IPS-18a (cell line): Measurements from ENCODE around the gene MXRA8.
"Not testable (repeated sequence)": the region's sequence is repeated elsewhere in the genome, so short reads cannot be mapped to it uniquely, and the experiment has no call there.

ENCODE experiments used
- H3K27ac ChIP-seq: one replicate; pipeline ENCODE4 v1.5.1; 2013; ENCODE audit warnings: low read length
- H3K27me3 ChIP-seq: one replicate; pipeline ENCODE4 v1.6.1; 2013; ENCODE audit warnings: mild to moderate bottlenecking, low read length; ENCODE audit not compliant: control insufficient read depth, insufficient read depth
- H3K36me3 ChIP-seq: one replicate; pipeline ENCODE4 v1.6.1; 2013; ENCODE audit warnings: low read depth, low read length; ENCODE audit not compliant: control insufficient read depth
- H3K4me1 ChIP-seq: one replicate; pipeline ENCODE4 v1.6.1; 2013; ENCODE audit warnings: low read depth, low read length; ENCODE audit not compliant: control insufficient read depth
- H3K4me3 ChIP-seq: one replicate; pipeline ENCODE4 v1.5.1; 2013; ENCODE audit warnings: low read length
- H3K9ac ChIP-seq: one replicate; pipeline ENCODE4 v1.6.1; 2013; ENCODE audit warnings: mild to moderate bottlenecking, low read length, moderate library complexity
- H3K9me3 ChIP-seq: one replicate; pipeline ENCODE4 v1.6.1; 2013; ENCODE audit warnings: low read depth, low read length; ENCODE audit not compliant: control insufficient read depth

MXRA8 gene, protein sequence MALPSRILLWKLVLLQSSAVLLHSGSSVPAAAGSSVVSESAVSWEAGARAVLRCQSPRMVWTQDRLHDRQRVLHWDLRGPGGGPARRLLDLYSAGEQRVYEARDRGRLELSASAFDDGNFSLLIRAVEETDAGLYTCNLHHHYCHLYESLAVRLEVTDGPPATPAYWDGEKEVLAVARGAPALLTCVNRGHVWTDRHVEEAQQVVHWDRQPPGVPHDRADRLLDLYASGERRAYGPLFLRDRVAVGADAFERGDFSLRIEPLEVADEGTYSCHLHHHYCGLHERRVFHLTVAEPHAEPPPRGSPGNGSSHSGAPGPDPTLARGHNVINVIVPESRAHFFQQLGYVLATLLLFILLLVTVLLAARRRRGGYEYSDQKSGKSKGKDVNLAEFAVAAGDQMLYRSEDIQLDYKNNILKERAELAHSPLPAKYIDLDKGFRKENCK

DNA sequence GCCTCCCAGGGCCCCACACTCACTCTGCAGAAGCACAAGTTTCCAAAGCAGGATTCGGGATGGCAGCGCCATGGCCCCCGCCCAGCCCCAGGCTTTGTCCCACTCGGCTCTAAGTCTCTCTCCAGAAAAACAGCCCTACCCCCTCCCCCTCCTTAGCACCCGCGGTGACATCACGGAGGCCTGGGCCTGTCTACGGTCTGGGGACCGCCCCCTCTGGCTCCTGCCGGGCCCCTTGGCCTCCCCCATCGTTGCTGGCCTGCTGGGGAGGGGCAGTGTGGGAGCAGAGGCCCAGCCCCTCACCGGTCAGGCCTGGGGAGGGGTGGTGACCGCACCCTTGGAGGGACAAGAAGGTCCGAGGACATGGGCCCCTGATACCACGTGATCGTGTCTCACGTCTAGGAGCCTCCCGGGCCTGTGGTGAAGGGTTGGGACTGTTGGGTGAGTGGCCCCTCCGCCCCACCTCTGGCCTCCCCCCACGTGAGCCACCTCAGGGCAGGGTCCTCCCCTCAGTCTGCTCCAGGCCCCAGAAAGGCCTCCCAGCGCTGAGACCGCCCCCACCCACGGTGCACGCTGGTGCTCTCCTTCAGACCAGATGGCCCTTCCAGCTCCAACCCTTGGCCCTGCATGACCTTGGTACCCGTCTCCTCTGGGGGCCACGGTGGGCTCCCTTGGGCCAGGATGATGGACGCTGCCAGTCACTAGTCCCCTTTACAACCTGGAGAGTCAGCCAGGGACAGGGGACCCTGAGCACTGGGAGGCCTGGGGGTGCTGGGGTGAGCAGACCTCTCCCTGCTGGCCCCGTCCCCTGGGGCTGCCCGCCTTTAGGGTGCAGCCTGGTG, at the start of gene MXRA8:
MXRA8 (minus strand) TSS at position 123 of the 839 bp plus-strand sequence; CDS start at position 72, 51 bp downstream.
- Histone ChIP-seq H3K4me1 (peaks cover 16% of the 10 kb centered on the region), H3K9ac (peak within 1 kb of the TSS; percentile 7), H3K9me3 (no peaks in the 10 kb centered on the region), H3K36me3 (no peaks in the 10 kb centered on the region), H3K4me3 (peak within 1 kb of the TSS; percentile 17), H3K27me3 (peaks cover 20% of the 10 kb centered on the region), H3K27ac (no peak within 1 kb of the TSS)

DNA sequence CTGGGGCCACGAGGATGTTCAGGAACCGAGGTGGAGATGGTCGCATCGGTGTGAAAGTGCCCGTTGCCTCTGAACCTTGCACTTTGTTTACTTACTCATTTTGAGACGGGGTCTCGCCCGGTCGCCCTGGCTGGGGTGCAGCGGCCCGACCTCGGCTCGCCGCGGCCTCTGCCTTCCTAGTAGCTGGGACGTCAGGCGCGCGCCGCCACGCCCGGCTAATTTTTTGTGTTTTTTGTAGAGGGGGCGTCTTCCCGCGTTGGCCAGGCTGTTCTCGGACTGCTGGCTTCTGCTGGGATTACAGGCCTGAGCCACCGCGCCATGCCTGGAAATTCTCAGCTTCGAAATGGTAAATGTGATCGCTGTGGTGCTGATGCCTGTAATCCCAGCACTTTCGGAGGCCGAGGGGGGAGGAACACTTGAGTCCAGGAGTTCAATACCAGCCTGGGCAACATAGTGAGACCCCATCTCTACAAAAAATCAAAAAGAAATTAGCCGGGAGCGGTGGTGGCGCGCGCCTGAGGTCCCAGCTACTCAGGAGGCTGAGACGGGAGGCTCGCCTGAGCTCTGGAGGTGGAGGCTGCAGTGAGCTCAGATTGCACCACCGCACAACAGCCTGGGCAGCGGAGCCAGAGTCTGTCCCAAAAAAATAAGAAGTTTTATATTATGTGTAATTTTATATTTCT, 49.4 kb upstream of the MXRA8 start:
- Histone ChIP-seq H3K4me3 (peak overlapping the region; percentile 94), H3K36me3 (peaks cover 29% of the 10 kb centered on the region), H3K9ac (peak overlapping the region; percentile 95), H3K27ac (no peak overlapping the region), H3K9me3 (no peaks in the 10 kb centered on the region), H3K27me3 (no peaks in the 10 kb centered on the region), H3K4me1 (peaks cover 20% of the 10 kb centered on the region)

DNA sequence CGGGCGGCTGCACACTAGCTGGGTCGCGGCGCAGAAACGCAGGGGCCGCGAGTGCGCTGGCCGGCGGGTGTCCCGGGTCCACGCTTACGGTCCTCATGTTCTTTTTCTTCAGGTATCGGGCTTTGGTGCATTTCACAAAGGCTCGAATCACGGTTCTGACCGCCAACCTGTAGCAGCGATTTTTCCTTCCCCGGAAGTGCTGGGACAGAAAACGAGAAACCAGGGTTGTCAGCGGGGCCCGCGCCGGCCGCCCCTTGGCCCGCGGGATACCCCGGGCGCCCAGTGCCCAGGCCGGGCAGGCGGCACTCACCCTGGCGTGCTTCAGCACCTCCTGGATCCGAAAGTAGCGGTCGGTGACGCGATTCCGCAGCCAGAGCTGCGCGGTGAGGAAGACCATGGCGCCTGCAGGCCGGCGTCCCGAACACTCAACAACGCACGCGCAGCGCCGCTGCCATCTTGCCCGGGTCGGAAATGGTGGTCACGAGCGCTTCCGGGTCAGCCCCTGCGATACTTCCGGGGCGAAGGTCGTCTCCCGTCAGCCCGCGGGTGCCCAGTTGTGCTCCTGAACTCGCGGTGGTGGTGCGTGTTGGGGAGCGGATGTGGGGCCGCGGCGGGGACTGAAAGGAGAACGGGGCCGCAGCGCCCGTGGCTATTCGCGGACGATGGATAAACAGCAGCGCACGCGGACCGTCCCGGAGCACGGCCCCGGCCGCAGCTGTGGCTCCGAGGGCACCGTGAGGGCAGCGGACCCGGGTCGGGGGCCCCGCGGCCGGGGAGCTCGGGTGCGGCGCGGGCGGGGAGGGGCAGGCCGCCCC, 48.7 kb upstream of the MXRA8 start, which contains the start of gene MRPL20:
MRPL20 (minus strand) TSS at position 473 of the 815 bp plus-strand sequence; CDS start at position 397, 76 bp downstream.
- Histone ChIP-seq H3K9ac (peak within 1 kb of the TSS; percentile 95), H3K27me3 (no peaks in the 10 kb centered on the region), H3K4me1 (peaks cover 20% of the 10 kb centered on the region), H3K27ac (peak within 1 kb of the TSS; percentile 78), H3K36me3 (peaks cover 37% of the 10 kb centered on the region), H3K9me3 (no peaks in the 10 kb centered on the region), H3K4me3 (peak within 1 kb of the TSS; percentile 94)

GRCh38 chr1:1406101-1406820, 47.9 kb upstream of the MXRA8 start:
- Histone ChIP-seq H3K27ac (peak overlapping the region; percentile 78), H3K4me1 (peaks cover 16% of the 10 kb centered on the region), H3K4me3 (peak overlapping the region; percentile 94), H3K9ac (peak overlapping the region; percentile 95), H3K9me3 (no peaks in the 10 kb centered on the region), H3K36me3 (peaks cover 44% of the 10 kb centered on the region), H3K27me3 (no peaks in the 10 kb centered on the region)

GRCh38 chr1:1403653-1404052, 45.3 kb upstream of the MXRA8 start:
- Histone ChIP-seq H3K4me1 (peaks cover 5% of the 10 kb centered on the region), H3K9me3 (no peaks in the 10 kb centered on the region), H3K36me3 (peaks cover 52% of the 10 kb centered on the region), H3K9ac (no peak overlapping the region), H3K27me3 (no peaks in the 10 kb centered on the region), H3K27ac (no peak overlapping the region), H3K4me3 (no peak overlapping the region)

GRCh38 chr1:1402901-1403392, 44.6 kb upstream of the MXRA8 start:
- H3K4me1 ChIP-seq, H3K27me3 ChIP-seq, H3K9ac ChIP-seq, H3K27ac ChIP-seq, H3K4me3 ChIP-seq, H3K9me3 ChIP-seq: not testable (repeated sequence)
- peaks cover 51% of the 10 kb centered on the region for H3K36me3 ChIP-seq

DNA sequence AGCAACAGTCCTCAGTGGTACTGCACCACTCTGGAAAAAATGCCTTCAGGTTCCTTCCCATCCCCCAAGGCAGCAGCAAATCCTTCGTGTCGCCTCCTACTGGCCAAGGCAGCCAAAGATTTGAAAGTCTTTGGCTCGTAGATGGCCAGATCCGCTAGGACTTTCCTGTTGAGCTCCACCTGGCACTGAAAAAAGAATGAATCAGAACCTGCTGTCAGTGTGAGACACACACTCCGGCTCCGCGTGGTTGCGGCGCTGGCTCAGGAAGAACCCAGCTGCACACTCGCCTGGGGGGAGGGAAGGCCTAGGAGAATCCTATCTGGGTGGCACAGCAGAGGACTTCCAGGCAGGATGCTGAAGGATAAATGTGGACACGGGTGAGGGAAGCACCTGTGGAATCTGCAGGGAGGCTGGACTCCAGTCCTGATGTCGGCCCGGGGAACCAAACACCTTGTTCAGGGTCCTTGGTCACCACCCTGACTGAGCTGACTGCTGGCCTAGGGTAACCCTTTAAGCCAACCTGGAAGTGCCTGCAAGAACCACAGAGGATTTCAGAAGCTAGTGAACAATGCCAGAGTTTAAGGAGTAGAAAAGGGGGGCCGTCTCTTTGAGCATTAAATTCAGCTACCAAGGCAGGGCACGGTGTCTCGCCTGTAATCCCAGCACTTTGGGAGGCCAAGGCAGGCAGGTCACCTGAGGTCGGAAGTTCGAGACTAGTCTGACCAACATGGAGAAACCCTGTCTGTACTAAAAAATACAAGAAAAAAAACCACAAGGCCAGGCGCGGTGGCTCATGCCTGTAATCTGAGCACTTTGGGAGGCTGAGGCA, 43.9 kb upstream of the MXRA8 start:
- Histone ChIP-seq H3K9ac (no peak overlapping the region), H3K36me3 (peaks cover 57% of the 10 kb centered on the region), H3K9me3 (no peaks in the 10 kb centered on the region), H3K4me1 (no peaks in the 10 kb centered on the region), H3K27ac (no peak overlapping the region), H3K4me3 (no peak overlapping the region), H3K27me3 (no peaks in the 10 kb centered on the region)

DNA sequence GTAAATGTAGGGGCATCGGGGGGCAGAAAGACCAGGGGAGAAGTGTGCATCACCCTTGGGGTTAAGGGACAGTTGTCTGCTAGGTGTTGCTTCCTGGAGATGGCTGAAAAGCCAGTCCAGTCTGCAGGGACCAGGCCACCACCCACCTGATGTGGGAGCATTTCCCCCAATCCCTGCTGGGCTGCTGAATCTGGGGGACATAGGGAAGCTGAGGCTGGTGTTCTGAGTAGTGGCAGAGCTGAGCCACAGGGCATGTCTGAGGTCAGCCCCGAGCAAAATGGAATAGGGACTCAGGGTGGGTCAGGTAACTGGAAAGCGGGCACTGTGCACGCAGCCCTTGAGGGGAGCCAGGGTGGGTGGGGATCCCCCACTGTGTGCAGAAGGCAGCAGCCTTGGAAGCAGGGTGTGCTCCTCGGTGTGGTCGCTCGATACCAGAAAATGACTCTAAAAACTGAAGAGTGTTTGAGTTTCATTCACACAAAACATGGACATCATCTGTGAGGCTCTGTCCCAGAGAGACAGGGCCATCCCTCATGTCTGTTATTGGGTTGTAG, 43.2 kb upstream of the MXRA8 start:
- Histone ChIP-seq H3K27me3 (no peaks in the 10 kb centered on the region), H3K4me1 (no peaks in the 10 kb centered on the region), H3K9me3 (no peaks in the 10 kb centered on the region), H3K4me3 (no peak overlapping the region), H3K36me3 (peaks cover 62% of the 10 kb centered on the region), H3K9ac (no peak overlapping the region), H3K27ac (no peak overlapping the region)

DNA sequence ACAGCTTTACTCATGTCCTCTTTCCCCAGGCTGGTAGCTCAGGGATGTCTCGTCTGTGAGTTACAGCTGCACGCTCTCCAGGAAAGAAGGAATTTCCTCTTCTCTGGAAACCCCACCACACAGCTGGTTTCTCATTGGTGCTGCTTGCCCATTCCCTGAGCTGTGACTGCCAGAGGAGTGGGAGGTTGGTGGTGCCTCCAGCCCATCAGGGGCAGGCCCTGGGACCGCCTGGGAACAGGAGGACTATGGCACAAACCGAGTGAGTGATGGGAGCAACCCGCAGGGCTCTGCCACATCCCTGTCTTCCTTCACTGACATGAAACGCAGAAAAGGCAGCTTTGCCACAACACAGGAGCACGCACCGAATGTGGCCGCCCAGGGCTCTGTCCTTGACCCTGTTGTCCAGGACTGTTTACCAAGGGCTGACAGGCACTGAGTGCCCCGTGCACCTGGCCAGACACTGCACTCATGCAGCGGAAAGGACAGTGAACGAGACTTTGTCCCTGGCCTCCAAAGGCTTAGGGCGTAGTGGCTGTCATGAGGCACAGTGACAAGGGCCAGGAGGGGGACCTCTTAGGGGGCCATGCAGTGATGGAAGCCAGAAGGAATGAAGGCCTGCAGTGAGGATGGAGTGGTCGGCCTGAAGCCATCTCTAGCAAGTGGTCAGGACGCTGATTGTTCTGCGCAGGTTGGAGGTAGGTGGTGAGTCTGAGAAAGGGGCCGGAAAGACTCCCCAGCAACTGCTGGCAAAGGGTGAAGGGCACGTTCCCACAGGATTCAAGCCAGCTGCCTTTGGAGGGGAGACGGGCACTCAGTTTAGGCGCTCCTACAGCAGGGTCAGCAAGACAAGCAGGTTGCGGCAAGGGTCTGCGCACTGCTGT, 42.5 kb upstream of the MXRA8 start:
- H3K9me3 ChIP-seq, result no peaks in the 10 kb centered on the region
- no peaks in the 10 kb centered on the region for H3K4me1 ChIP-seq
- no peaks in the 10 kb centered on the region for H3K27me3 ChIP-seq
- no peak overlapping the region for H3K27ac ChIP-seq
- H3K36me3 ChIP-seq, result peaks cover 61% of the 10 kb centered on the region
- H3K4me3 ChIP-seq, result peak overlapping the region; percentile 92
- H3K9ac ChIP-seq, result peak overlapping the region; percentile 86
